Small intestine (tissue), 7 donors: ENCODE data around the gene CEACAM3. TPM values are rescaled to one million over a fixed set of nuclear protein-coding genes. Genes with fewer than 3 reads are reported as not detected.
A peak's percentile ranks its signal among the peaks of the same experiment; 100 is the strongest.
"Not testable (repeated sequence)": the region's sequence is repeated elsewhere in the genome, so short reads cannot be mapped to it uniquely, and the experiment has no call there.

Experiments
- DNase-seq, 2 donors: peaks; one replicate each; pipeline versions ENCODE4 v3.0.0 to v3.0.0-alpha.2; 2013
- FAIRE-seq: peaks from 2 replicates; lab custom pipeline; 2012; peaks lifted over from hg19 to GRCh38; lab: Jason Lieb, UNC
- H3K27ac ChIP-seq, 3 donors: one replicate each; pipeline ENCODE4 v1.5.1; 2013; ENCODE audit warnings: low read length in 2 of 3, mild to moderate bottlenecking in 2 of 3, control low read depth in 1 of 3, inconsistent platforms in 1 of 3, low read depth in 1 of 3, moderate library complexity in 1 of 3
- H3K27me3 ChIP-seq, 3 donors: one replicate each; pipeline ENCODE4 v1.6.1; 2013; ENCODE audit warnings: low read length in 3 of 3, inconsistent platforms in 1 of 3; ENCODE audit not compliant: control insufficient read depth in 3 of 3, insufficient read depth in 3 of 3
- H3K36me3 ChIP-seq, 3 donors: one replicate each; pipeline ENCODE4 v1.6.1; 2013; ENCODE audit warnings: low read length in 3 of 3, inconsistent platforms in 1 of 3, low read depth in 1 of 3, mild to moderate bottlenecking in 1 of 3, moderate library complexity in 1 of 3; ENCODE audit not compliant: control insufficient read depth in 3 of 3, insufficient read depth in 2 of 3
- H3K4me1 ChIP-seq, 3 donors: one replicate each; pipeline ENCODE4 v1.6.1; 2013; ENCODE audit warnings: low read length in 2 of 3, inconsistent platforms in 1 of 3, low read depth in 1 of 3, mild to moderate bottlenecking in 1 of 3, moderate library complexity in 1 of 3; ENCODE audit not compliant: control insufficient read depth in 3 of 3, insufficient read depth in 2 of 3
- H3K4me3 ChIP-seq, 3 donors: one replicate each; pipeline ENCODE4 v1.5.1; 2013; ENCODE audit warnings: low read length in 3 of 3, control low read depth in 1 of 3, inconsistent platforms in 1 of 3, low read depth in 1 of 3, mild to moderate bottlenecking in 1 of 3, moderate library complexity in 1 of 3
- H3K9me3 ChIP-seq, 2 donors: one replicate each; pipeline ENCODE4 v1.6.1; 2013; ENCODE audit warnings: low read depth in 1 of 2, low read length in 1 of 2; ENCODE audit not compliant: control insufficient read depth in 2 of 2, insufficient read depth in 1 of 2
- WGBS, 3 donors: extraction: QIAGEN DNeasy Blood & Tissue Kit; methylation state at CpG; one replicate each; pipeline ENCODE4 v1.1.7; 2013; 5-methylcytosine and 5-hydroxymethylcytosine counted together
- polyA plus RNA-seq, 4 donors: library from polyadenylated mRNA; stranded (reverse) in 3 of 4; unstranded in 1 of 4; fragments of 200-250 nt in 3 of 4; fragments of 120-200 nt in 1 of 4; gene quantifications; one replicate each; pipeline versions ENCODE4 v1.2.1 to v1.2.3, GENCODE V29; 2013
- donor health status: healthy with polysubstance abuse.
- donor health status: control.
- donor health status: control.
- donor health status: Bipolar disorder and iron deficiency.
- donor health status: healthy.

CEACAM3 gene
- polyA plus RNA-seq, 4 donors, result 0.24 to 0.37 TPM; not detected in 2

GRCh38 chr19:41784312-41784711 is 12.1 kb upstream of the CEACAM3 start:
- H3K4me1 ChIP-seq, result peaks cover 0 to 33% (median 7%) of the 10 kb centered on the region in 3 donors
- 43 to 53% (median 52%) methylated on average over 3 of the region's 3 CpGs for WGBS, 3 donors
- H3K36me3 ChIP-seq, result no peaks in the 10 kb centered on the region
- no peak for FAIRE-seq
- no peak overlapping the region for H3K4me3 ChIP-seq
- no peak for DNase-seq
- H3K9me3 ChIP-seq, result peaks cover 0 to 6% of the 10 kb centered on the region in 2 donors
- H3K27me3 ChIP-seq, result no peaks in the 10 kb centered on the region
- H3K27ac ChIP-seq, result peak overlapping the region in 1 of 3 donors; percentile 50

DNA sequence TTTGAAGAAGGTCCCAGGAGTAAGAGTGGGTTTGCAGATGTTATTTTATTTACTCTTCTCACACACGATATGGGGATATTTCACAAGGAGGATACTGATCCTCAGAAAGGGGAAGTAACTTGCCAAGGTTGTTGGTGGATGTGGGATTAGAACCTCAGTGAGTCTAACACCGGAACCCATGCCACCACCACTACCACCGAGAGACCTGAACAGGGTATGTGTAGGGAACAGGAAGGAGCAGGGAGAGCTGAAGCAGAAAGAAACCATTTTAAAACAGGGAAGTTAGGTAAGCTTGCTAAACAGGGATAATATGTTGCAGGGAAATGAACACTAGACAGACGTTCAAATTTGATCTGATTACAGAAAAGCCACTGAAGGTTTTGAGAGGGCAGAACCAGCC is 11.6 kb upstream of the CEACAM3 start:
- DNase-seq (peak; percentile 21 to 23), FAIRE-seq (no peak)
- Histone ChIP-seq H3K36me3 (no peaks in the 10 kb centered on the region), H3K9me3 (peaks cover 0 to 6% of the 10 kb centered on the region in 2 donors), H3K4me1 (peaks cover 0 to 28% (median 7%) of the 10 kb centered on the region in 3 donors), H3K4me3 (no peak overlapping the region), H3K27me3 (no peaks in the 10 kb centered on the region), H3K27ac (no peak overlapping the region)
- 35 to 41% (median 39%) methylated on average over 4 of the region's 4 CpGs for WGBS, 3 donors

- no peak for FAIRE-seq
- Histone ChIP-seq H3K4me3 (no peak overlapping the region), H3K36me3 (no peaks in the 10 kb centered on the region), H3K27me3 (peaks cover 0 to 2% (median 0%) of the 10 kb centered on the region in 3 donors), H3K27ac (no peak overlapping the region), H3K4me1 (peaks cover 0 to 19% (median 5%) of the 10 kb centered on the region in 3 donors), H3K9me3 (peaks cover 0 to under 1% of the 10 kb centered on the region in 2 donors)
- WGBS, 3 donors, result 1% methylated on average over 10 of the region's 10 CpGs
- peak; percentile 89 to 91 for DNase-seq
Observed at GRCh38 chr19:41785653-41786052, 10.7 kb upstream of the CEACAM3 start.

- Histone ChIP-seq H3K36me3 (no peaks in the 10 kb centered on the region), H3K27ac (no peak overlapping the region), H3K4me1 (peaks cover 0 to 15% (median 5%) of the 10 kb centered on the region in 3 donors), H3K4me3 (no peak overlapping the region), H3K27me3 (peaks cover 0 to 3% (median 0%) of the 10 kb centered on the region in 3 donors), H3K9me3 (no peaks in the 10 kb centered on the region)
- FAIRE-seq, result no peak
- DNase-seq, result no peak
- WGBS, 3 donors, result 80 to 84% (median 81%) methylated on average over 7 of the region's 7 CpGs
Observed at GRCh38 chr19:41787055-41787454, 9.3 kb upstream of the CEACAM3 start.

GRCh38 chr19:41788518-41788917 is 7.9 kb upstream of the CEACAM3 start:
- FAIRE-seq, H3K36me3 ChIP-seq, DNase-seq, H3K27ac ChIP-seq, H3K4me3 ChIP-seq, H3K9me3 ChIP-seq: not testable (repeated sequence)
- no CpG with 5 or more reads among the region's 1 CpG for WGBS, 3 donors
- Histone ChIP-seq H3K4me1 (peaks cover 0 to 15% (median 5%) of the 10 kb centered on the region in 3 donors), H3K27me3 (peaks cover 0 to 13% (median 3%) of the 10 kb centered on the region in 3 donors)

DNA sequence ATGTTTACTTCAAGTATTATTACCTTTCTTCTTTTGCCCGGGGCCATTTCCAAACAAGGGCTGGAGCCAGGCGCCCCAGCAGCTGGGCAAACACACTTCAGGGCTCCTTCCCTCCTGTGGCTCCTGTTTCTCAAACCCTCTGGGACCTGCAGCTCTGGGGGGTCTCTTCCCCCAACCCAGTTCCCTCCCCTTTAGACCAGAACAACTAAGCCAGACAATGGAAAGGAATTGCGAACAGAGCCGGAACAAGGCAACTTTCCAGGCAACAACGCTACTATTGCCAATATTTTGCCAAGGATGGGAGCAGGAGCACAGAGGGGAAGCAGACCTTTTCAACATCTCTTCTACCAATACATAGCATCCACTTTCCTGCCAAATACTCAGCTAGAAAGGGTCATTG is 7.3 kb upstream of the CEACAM3 start:
- peaks cover 0 to 13% (median 3%) of the 10 kb centered on the region in 3 donors for H3K27me3 ChIP-seq
- H3K4me1 ChIP-seq, result peaks cover 0 to 15% (median 5%) of the 10 kb centered on the region in 3 donors
- H3K27ac ChIP-seq, H3K36me3 ChIP-seq, H3K9me3 ChIP-seq, H3K4me3 ChIP-seq, DNase-seq, FAIRE-seq: not testable (repeated sequence)
- 77 to 90% (median 81%) methylated on average over 3 of the region's 5 CpGs for WGBS, 3 donors

DNA sequence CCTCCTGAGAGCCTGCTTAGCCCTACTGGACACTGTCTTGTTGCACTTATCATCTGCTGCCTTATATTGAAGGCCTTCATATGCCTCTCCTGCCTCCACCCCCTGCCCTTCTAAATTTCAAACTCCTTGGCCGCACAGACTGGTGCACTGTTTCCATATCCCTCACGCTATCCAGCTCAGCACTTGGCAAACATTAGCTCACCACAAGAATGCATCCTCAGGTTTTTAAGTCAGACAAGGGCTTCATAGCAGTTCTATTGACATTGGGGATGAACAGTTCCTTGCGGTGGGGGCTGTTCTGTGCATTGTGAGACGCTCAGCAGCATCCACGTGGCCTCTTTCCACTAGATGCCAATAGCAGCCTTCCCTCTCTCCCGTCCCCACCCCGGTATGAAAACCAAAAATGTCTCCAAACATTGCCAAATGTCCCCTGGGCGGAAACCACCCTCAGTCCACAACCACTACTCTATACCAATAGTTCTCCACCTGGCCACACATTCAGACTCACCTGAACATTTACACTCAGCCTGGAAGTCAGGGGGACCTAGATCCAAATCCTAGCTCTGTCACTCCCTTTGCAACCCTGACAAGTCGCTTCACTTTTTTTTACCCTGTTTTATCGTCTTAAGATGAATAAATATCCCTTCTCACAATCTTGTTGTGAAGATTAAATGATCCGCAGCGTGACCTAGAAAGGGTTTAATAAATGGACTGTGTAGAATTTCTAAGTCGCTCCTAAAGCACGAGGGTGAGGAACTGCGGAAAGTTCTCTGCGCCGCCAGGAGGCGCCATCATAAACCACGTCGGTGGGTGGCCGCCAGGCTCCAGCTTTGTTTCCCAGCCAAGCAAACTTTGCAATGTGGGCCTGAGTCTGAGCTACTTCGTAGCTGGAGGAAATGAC is 3.6 kb upstream of the CEACAM3 start:
- FAIRE-seq (no peak), DNase-seq (peak; percentile 52 to 68)
- Histone ChIP-seq H3K9me3 (no peaks in the 10 kb centered on the region), H3K36me3 (no peaks in the 10 kb centered on the region), H3K4me1 (no peaks in the 10 kb centered on the region), H3K27ac (no peak overlapping the region), H3K27me3 (peaks cover 0 to 13% (median 3%) of the 10 kb centered on the region in 3 donors), H3K4me3 (no peak overlapping the region)
- 23 to 28% (median 27%) methylated on average over 22 of the region's 22 CpGs for WGBS, 3 donors

DNA sequence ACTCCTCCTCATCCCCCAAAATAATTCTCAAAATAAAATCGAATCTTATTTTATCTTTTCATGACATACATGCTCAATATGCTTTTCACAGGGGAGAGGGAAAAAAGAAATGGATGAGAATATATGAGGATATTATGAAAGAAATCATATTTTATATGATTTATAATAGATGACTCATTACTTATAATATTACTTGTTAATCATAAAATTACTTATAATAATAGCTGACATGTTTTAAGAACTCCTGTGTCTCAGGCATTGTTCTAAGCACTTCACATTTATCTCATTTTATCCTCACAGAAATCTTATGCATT is 3.0 kb upstream of the CEACAM3 start:
- no peak for DNase-seq
- no peaks in the 10 kb centered on the region for H3K36me3 ChIP-seq
- H3K4me1 ChIP-seq, result no peaks in the 10 kb centered on the region
- FAIRE-seq, result no peak
- peaks cover 0 to 13% (median 3%) of the 10 kb centered on the region in 3 donors for H3K27me3 ChIP-seq
- no peak overlapping the region for H3K4me3 ChIP-seq
- no peak overlapping the region for H3K27ac ChIP-seq
- 0 to 1% (median 0%) methylated on average over 1 of the region's 1 CpG for WGBS, 3 donors
- no peaks in the 10 kb centered on the region for H3K9me3 ChIP-seq
